CD4-positive, alpha-beta T cell treated with Interferon alpha-2 for 1 hour (primary cell): ENCODE measurements around the gene KISS1R.

Experiments used
- DNase-seq, 2 donors: peaks; one replicate each; pipeline ENCODE4 v3.0.0-alpha.2; 2020 to 2022

Gene KISS1R

DNA sequence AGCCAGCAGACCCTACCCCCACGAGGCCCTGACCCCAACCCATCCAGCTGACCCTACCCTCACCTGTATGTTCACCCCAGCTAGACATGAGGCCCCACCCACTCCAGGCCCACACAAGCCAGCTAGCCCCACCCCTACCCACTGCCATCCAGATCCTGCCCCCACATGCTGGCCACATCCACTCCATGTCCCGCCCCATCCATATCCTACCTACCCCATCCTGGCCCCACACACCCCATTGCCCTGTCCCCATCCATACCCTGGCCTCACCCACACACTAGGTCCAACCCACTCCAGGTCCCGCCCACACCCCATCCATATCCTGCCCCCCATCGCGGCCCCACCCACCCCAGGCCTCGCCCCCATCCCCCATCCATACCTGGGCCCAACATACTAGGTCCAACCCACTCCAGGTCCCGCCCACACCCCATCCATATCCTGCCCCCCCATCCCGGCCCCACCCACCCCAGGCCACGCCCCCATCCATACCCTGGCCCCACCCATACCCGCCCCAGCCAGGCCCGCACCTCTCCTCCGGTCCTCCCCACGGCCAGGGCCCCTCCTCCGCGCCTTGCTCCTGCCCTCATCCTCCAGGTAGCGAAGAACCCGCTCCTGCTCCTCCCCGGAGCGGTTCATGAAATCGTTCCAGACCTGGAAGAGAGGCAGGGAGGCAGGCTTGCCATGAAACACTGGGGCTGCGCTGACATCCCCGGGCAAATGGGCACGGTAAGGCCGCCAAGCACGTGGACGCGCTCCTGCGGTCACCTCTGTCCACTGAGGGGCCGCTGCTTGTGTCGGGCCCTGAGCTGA lies 16.6 kb upstream of the KISS1R start:
- DNase-seq = peak; percentile 34 to 65

DNA sequence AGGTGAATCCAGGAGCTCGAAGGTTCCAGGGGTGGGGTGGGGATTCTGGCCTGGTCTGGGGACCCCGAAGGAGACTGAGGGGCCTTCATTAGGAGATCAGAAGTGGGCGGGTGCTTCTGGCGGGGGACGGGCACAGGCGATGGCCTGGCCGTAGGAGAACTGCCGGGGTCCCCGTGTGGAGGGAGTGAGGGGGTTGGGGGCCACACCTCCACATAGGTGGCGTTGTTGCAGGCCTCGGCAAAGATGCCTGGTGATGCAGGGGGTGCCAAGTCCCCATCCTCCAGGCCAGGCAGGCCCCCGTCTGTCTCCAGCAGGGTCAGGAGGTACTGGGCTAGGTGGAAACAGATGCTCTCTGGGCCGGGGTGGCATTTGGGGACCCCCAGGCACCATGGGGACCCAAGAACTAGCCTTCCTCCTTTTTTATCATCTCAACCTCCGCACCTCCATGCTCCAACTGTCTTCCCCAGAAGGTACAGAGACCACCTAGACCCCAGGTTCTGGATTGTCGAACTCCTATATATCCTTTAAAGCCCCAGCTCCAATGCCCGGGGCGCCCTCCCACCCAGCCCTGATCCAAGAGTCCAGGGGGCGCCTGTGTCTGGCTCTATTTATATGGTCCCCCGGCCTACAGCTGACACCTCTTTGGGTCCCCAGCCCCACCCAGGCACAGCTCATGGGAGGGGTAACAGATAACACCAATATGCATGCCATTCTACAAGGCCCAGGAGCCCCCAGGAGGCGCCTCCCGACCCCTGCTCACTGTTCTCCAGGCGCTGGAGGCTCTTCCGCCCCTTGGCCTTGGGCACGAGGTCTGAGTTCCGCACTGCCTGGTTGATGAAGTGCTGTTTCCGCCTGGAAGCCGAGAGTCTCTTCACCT lies 15.7 kb upstream of the KISS1R start:
- DNase-seq = no peak

DNA sequence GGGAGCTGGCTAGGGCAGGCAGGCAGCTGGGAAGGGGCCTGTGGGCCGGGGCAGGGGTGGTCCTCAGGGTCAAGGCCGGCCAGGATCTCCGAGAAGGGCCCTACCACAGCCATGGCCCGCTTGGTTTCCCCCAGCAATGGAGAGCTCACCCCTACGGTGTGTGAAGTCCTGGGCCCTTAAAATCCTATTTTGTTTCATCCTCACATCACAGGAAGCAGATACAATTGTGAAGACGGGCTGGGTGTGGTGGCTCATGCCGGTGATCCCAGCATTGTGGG lies 15.1 kb upstream of the KISS1R start:
- DNase-seq = no peak

GRCh38 chr19:902446-903226 lies 14.5 kb upstream of the KISS1R start:
- DNase-seq = no peak

DNA sequence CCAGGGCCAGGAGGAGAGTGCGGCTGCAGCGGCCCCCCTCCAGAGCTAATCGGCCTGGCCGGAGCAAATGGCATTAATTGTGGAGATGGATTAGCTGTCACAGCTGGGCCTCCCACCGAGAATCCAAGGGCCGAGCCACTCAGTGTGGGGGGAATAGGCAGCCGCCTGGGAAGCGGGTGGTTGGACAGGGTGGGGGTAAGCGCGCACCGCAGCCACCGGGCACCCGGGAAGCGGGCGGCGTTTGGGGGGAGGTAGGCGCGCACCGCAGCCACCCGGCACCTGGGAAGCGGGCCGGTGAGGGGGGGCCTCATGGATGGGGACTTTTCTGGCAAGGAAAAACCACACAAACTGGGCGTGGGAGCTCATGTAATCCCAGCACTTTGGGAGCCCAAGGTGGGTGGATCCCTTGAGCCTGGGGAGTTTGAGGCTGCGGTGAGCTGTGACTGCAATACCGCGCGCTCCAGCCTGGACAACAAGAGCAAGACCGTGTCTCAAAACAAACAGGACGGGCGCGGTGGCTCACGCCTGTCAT lies 13.8 kb upstream of the KISS1R start:
- DNase-seq = no peak

DNA sequence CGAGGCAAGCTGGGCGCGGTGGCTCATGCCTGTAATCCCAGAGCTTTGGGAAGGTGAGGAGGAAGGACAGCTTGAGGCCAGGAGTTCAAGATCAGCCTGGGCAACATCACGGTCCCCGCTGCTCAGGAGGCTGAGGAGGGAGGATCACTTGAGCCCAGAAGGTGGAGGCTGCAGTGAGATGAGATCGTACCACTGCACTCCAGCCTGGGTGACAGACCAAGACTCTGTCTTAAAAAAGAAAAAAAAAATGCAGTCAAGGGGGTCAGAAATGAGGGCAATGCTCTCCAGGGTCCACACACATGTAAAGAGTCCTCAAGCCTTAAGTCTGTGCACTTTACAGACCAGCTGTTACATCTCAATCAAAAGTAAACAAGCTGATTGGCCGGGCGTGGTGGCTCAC lies 12.6 kb upstream of the KISS1R start:
- no peak for DNase-seq

DNA sequence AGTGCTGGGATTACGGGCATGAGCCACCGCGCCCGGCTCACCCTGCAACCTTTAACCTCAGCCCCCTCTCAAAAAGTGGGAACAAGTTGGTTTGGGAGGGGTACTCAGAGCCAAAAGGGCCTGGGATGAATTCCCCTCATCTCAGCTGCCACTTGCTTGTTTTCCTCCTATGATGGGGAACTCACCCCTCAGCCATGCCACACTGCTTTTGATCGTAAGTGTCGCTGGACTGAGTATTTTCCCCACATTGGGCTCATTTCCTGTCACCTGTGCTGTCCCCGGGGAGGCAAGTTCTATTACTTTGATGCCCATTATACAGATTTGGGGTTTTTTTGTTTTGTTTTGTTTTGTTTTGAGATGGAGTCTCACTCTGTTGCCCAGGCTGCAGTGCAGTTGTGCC lies 10.7 kb upstream of the KISS1R start:
- DNase-seq = peak; percentile 45 to 69

DNA sequence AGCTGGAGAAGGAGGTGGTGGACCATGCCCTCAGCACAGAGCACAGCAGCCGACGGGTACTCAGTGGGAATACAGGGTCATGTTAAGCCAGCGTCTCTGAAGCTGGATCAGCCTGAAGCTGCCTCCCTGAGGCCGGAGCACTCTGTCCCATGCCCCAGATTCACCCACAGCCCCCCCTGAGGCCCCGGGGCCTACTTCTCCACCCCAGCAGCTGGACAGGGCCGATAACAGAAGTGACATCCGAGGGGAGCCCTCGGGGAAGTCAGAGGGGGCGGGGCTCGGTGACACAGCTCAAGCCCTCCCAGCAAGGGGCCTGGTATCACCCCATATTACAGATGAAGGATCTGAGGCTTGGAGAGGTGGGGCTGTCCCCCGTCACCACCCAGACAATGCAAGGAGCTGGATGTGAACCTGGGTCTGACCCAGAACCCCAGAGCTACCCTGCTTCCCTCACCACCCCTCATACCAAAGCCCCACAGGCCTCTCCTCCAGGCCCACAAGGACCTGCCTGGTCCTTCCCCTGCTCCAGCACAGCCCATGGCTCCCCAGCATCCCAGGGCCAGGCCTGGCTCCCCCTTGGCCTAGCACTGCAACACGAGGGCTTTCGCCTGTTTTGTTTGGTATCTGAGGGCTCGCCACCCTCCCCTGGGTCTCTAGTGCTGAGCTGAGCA lies 9.8 kb upstream of the KISS1R start:
- peak; percentile 44 to 72 for DNase-seq

GRCh38 chr19:911197-912033 lies 5.7 kb upstream of the KISS1R start:
- no peak for DNase-seq

- DNase-seq = peak; percentile 39 to 59
Observed at GRCh38 chr19:912181-913079, 4.7 kb upstream of the KISS1R start.

GRCh38 chr19:913080-913748 lies 3.9 kb upstream of the KISS1R start, which contains the start of gene R3HDM4:
TSS of gene R3HDM4 (minus strand) at chr19:913219. CDS start at chr19:913157, 62 bp downstream.
- DNase-seq = peak; percentile 85 to 91

GRCh38 chr19:916645-917322 lies 349 bp upstream of the KISS1R start:
- no peak for DNase-seq

DNA sequence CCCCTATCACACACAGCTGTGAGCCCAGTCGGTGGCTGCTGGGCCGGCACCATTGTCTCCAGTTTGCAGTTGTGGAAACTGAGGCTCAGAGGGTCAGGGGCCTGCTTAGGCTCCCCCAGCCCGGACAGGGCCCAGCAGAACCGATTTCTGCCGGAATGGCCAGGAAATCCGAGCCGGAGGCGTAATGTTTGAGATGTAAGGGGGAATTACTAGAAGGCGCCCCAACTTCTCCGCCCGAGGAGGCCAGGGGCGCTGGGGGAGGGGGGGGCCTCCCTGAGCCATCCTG lies 962 bp downstream of the KISS1R start:
- no peak for DNase-seq

DNA sequence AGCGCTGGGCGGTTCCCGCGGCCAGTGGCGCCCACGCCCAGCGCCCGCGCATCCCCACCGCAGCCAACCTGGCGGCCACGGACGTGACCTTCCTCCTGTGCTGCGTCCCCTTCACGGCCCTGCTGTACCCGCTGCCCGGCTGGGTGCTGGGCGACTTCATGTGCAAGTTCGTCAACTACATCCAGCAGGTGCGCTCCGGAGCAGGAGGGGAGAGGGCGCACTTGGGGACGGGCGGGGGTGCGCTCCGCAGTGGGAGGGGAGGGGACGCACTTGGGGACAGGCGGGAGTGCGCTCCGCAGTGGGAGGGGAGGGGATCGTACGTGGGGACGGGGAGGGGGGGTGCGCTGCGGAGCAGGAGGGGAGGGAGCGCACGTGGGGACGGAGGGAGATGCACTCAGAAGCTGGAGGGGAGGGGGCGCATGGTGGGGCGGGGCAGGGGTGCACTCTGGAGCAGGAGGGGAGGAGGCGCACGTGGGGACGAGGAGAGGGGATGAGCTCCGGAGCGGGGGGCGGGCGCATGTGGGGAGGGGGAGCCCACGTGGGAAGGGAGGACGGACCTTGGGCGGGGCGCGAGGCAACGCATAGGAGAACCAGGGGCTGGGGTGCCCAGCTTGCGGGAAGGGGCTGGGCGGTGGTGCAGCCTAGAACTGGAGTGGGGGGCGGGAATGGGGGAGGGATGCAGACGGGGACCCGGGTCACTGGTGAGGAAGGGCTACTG lies 1.5 kb downstream of the KISS1R start:
- DNase-seq = no peak

GRCh38 chr19:919199-920050 lies 2.3 kb downstream of the KISS1R start:
- no peak for DNase-seq

- peak; percentile 76 to 80 for DNase-seq
Observed at GRCh38 chr19:920051-920864, 3.1 kb downstream of the KISS1R start.

- DNase-seq = no peak
Observed at GRCh38 chr19:924553-925086, 7.5 kb downstream of the KISS1R start.
